ENCODE results near the gene EXD2.
A peak's percentile ranks its signal among the peaks of the same experiment; 100 is the strongest.

Gene EXD2, protein sequence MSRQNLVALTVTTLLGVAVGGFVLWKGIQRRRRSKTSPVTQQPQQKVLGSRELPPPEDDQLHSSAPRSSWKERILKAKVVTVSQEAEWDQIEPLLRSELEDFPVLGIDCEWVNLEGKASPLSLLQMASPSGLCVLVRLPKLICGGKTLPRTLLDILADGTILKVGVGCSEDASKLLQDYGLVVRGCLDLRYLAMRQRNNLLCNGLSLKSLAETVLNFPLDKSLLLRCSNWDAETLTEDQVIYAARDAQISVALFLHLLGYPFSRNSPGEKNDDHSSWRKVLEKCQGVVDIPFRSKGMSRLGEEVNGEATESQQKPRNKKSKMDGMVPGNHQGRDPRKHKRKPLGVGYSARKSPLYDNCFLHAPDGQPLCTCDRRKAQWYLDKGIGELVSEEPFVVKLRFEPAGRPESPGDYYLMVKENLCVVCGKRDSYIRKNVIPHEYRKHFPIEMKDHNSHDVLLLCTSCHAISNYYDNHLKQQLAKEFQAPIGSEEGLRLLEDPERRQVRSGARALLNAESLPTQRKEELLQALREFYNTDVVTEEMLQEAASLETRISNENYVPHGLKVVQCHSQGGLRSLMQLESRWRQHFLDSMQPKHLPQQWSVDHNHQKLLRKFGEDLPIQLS

DNA sequence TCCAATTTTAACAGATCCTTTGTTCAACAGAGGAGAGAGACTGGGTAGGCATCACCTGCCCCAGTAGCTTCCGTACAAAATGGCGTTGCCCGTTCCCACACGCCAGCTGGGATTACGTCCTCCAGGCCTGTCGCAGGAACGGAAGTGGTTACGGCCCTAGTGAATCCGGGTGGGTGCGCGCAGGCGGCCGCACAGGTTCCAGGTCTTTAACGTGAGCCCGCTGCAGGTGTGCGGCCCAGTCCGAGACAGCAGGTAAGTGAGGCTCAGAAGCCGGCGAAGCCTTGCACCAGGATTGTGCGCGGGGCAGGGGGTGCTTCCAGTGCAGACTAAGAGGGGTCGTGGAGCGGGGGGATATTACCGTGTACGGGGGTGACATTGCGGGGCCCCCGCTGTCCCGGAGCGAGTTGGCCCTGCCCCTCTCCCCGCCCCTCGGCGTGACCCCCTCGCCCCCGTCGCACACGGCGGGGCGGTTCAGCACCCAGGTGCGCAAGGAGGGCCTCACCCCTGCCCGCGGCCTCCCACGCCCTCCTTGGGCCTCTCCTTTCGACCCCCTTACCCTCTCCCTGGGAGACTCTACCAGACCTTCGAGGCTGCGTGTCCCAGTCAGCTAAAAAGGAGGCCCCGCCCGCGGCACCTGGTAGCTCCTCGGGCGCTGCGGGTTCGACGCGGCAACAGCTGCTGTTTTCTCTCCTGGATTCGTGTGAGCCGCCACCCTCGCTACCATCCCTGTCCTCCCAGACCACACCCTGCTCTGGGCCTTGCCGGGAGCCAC is at the start of gene EXD2:
Gene EXD2 (plus strand): TSS at position 159 of the 772 bp plus-strand sequence. CDS start 17,973 bp downstream, outside the sequence.
- peak within 1 kb of the TSS; percentile 68 for H3K9ac ChIP-seq (ENCODE audit: low read length)
- H3K36me3 ChIP-seq (ENCODE audit: control insufficient read depth, low read depth, low read length): no peaks in the 10 kb centered on the region
- H3K27ac ChIP-seq (ENCODE audit: low read length): peak within 1 kb of the TSS; percentile 22
- peak within 1 kb of the TSS; percentile 72 for H3K4me3 ChIP-seq (ENCODE audit: low read length)
- H3K9me3 ChIP-seq (ENCODE audit: control insufficient read depth, low read depth, low read length): no peaks in the 10 kb centered on the region
- peaks cover 8% of the 10 kb centered on the region for H3K4me1 ChIP-seq (ENCODE audit: control insufficient read depth, low read depth, low read length)
- no peaks in the 10 kb centered on the region for H3K27me3 ChIP-seq (ENCODE audit: control insufficient read depth, insufficient read depth, low read length)

DNA sequence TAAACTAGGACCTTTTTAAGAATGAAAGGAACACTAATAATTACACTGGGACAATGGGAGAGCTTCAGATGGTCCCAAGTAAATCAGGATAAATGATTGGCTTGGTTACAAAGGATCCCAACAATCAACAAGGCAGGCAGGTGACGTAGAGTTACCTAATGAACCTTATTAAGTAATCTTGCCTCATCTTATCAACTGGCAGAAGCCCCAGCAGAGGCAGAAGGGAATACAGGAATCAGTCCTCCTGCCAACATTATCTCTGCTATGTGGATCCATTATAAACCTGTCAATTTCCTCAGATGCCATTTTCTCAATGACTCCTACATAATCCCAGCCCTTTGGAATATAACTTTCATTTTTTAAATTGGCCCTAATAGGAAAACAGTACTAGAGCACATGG is 49.7 kb upstream of the EXD2 start:
- Histone ChIP-seq H3K27ac (ENCODE audit: low read length) (no peak overlapping the region), H3K36me3 (ENCODE audit: control insufficient read depth, low read depth, low read length) (no peaks in the 10 kb centered on the region), H3K27me3 (ENCODE audit: control insufficient read depth, insufficient read depth, low read length) (no peaks in the 10 kb centered on the region)

DNA sequence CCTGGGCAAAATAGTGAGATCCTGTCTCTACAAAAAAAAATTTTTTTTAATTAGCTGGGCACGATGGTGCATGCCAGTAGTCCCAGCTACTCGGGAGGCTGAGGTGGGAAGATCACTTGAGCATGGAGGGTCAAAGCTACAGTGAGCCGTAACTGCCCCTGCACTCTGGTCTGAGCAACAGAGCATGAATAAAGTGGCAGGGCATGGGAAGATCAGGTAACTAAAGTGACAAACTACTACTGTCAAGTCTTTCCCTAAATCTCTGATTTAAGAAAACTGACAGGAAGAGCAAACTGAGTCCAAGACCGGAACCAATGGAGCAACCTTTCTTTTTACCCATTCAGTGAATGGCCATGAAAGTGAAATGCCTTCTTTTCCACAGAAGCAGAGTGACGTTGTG is 49.2 kb upstream of the EXD2 start:
- Histone ChIP-seq H3K36me3 (ENCODE audit: control insufficient read depth, low read depth, low read length) (peaks cover 3% of the 10 kb centered on the region), H3K4me3 (ENCODE audit: low read length) (no peak overlapping the region)

More for the DNA sequence above, 49.7 kb upstream of the EXD2 start:
- Histone ChIP-seq H3K9me3 (ENCODE audit: control insufficient read depth, low read depth, low read length) (no peaks in the 10 kb centered on the region), H3K9ac (ENCODE audit: low read length) (no peak overlapping the region), H3K4me3 (ENCODE audit: low read length) (no peak overlapping the region), H3K4me1 (ENCODE audit: control insufficient read depth, low read depth, low read length) (peaks cover 13% of the 10 kb centered on the region)

DNA sequence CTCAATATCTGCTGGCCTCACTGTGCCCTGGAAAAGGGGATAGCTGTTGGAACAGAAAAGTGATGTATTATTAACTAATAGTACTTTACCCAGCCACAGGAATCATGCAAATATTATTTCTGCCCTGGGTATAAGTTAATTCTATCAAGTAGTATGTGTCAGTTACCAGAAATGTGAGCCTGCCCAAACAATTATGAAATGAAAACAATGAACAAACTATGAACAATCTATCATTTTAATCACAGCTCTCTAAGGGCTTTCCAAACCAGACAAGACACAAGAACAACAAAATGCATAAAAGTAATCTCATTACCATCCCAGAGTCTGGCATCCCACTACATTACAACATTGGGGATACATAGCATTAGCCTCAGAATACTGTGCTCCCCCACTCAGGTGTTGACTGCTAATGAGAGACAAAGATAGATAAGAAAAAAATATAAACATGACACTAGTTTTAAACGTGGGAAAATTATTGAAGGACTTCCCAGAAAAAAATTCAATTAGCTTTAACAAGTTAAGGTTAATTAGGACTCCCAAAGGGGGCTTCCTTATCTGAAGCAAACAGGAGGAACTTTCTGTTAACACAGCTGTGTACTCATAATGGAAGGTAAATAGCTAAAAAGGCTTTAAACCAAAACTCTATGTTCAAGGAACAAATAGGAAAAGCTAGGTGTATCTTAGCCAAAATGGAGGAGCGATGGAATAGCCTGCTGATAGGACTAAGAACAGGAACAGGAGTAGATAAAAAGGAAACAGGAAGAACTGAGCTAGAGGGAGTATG is 41.6 kb upstream of the EXD2 start:
- peaks cover 10% of the 10 kb centered on the region for H3K36me3 ChIP-seq (ENCODE audit: control insufficient read depth, low read depth, low read length)
- no peak overlapping the region for H3K27ac ChIP-seq (ENCODE audit: low read length)
- no peak overlapping the region for H3K4me3 ChIP-seq (ENCODE audit: low read length)
- H3K4me1 ChIP-seq (ENCODE audit: control insufficient read depth, low read depth, low read length): peaks cover 10% of the 10 kb centered on the region
- no peak overlapping the region for H3K9ac ChIP-seq (ENCODE audit: low read length)
- no peaks in the 10 kb centered on the region for H3K9me3 ChIP-seq (ENCODE audit: control insufficient read depth, low read depth, low read length)
- H3K27me3 ChIP-seq (ENCODE audit: control insufficient read depth, insufficient read depth, low read length): peaks cover 12% of the 10 kb centered on the region

More for the DNA sequence above, 49.2 kb upstream of the EXD2 start:
- Histone ChIP-seq H3K9ac (ENCODE audit: low read length) (no peak overlapping the region), H3K4me1 (ENCODE audit: control insufficient read depth, low read depth, low read length) (peaks cover 13% of the 10 kb centered on the region), H3K9me3 (ENCODE audit: control insufficient read depth, low read depth, low read length) (no peaks in the 10 kb centered on the region), H3K27me3 (ENCODE audit: control insufficient read depth, insufficient read depth, low read length) (no peaks in the 10 kb centered on the region), H3K27ac (ENCODE audit: low read length) (no peak overlapping the region)

DNA sequence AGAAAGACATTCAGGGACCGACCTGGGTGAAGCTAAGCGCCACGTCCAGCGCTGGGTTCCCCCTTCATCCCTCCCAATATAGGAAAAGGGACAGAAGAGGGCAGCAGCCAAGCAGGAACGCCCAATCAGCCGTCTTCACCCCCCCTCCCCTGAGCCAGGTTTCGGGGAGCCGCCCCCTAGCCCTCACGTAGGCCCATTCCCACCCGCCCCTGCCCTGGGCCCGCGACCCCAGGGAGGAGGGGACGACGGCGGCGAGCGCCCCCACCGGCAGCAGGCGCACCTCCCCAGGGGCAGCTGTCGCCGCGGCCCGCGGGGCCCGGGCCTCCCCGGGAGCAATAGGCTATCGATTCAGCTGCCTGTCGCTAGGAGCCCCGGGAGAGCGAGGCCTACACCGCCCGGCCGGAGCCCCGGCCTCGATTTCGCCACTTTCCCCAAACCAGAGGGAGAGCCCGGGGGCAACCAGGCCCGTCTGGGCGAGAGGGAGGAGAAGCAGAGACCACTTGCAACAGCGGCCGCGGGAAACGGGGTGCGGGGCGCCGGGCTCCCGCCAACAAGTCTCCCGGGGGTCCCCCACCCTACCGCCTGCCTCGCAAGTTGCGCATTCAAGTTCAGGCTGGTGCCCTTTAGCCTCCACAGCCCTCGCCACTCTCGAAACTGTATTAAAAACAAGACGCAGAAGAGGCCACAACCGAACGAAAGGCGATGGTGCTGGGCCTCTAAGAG is 39.7 kb upstream of the EXD2 start:
- Histone ChIP-seq H3K9ac (ENCODE audit: low read length) (peak overlapping the region; percentile 79), H3K4me3 (ENCODE audit: low read length) (peak overlapping the region; percentile 93), H3K36me3 (ENCODE audit: control insufficient read depth, low read depth, low read length) (peaks cover 10% of the 10 kb centered on the region), H3K9me3 (ENCODE audit: control insufficient read depth, low read depth, low read length) (no peaks in the 10 kb centered on the region), H3K4me1 (ENCODE audit: control insufficient read depth, low read depth, low read length) (peaks cover 15% of the 10 kb centered on the region), H3K27me3 (ENCODE audit: control insufficient read depth, insufficient read depth, low read length) (peaks cover 16% of the 10 kb centered on the region), H3K27ac (ENCODE audit: low read length) (no peak overlapping the region)

DNA sequence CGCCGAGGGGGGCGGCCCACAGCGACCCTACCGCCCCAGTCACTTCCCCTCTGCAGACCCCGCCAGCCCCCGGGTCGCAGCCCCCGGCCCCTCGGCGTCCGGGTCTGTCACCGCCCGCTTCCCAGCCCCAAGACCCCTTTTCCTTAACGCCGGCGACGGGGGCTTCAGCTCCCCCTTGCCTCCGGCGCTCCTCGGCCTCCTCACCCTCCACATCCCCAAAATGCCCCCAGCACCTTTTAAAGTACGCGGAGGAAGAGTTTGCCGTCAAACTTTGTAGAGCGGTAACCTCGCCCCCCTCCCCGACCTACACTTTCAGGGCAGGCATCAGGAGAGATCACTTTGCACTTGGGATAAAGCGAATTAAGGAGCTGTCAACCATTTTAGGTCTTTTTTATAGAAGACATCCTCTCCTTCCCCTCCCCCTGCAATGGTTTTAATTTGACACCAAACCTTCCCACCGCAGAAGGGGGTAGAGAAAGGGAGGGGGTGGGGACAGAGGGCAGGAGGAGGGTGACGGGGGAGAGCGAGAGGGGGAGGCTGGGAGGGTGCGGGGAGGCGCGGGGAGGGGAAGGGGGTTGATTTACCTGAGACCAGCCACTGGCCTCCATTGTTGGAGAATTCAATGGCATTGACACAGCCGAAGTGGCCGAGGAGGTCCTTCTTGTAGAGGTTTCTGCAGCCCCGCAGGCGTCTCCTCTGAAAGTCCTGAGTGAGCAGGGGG is 39.0 kb upstream of the EXD2 start:
- Histone ChIP-seq H3K27me3 (ENCODE audit: control insufficient read depth, insufficient read depth, low read length) (peaks cover 16% of the 10 kb centered on the region), H3K9me3 (ENCODE audit: control insufficient read depth, low read depth, low read length) (no peaks in the 10 kb centered on the region), H3K4me1 (ENCODE audit: control insufficient read depth, low read depth, low read length) (peaks cover 15% of the 10 kb centered on the region), H3K36me3 (ENCODE audit: control insufficient read depth, low read depth, low read length) (peaks cover 4% of the 10 kb centered on the region), H3K9ac (ENCODE audit: low read length) (peak overlapping the region; percentile 79), H3K27ac (ENCODE audit: low read length) (no peak overlapping the region), H3K4me3 (ENCODE audit: low read length) (peak overlapping the region; percentile 93)

DNA sequence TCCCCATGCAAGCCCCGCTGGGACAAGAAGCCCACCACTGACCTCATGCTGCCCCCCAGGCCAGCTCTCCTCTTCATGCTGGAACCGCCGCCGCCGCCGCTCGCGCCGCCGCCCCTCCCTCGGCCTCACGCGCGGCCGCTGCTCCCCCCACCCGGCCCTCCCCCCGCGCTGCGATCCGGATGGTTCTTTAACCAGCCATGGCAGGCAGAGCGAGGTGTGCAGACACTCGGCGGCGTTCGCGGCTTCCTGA is 38.5 kb upstream of the EXD2 start, which contains the start of gene DCAF5:
Gene DCAF5 (minus strand): TSS at position 218 of the 250 bp plus-strand sequence. CDS start 141 bp downstream, at position 77.
- H3K9me3 ChIP-seq (ENCODE audit: control insufficient read depth, low read depth, low read length): no peaks in the 10 kb centered on the region
- H3K27ac ChIP-seq (ENCODE audit: low read length): no peak within 1 kb of the TSS
- peaks cover 16% of the 10 kb centered on the region for H3K27me3 ChIP-seq (ENCODE audit: control insufficient read depth, insufficient read depth, low read length)

DNA sequence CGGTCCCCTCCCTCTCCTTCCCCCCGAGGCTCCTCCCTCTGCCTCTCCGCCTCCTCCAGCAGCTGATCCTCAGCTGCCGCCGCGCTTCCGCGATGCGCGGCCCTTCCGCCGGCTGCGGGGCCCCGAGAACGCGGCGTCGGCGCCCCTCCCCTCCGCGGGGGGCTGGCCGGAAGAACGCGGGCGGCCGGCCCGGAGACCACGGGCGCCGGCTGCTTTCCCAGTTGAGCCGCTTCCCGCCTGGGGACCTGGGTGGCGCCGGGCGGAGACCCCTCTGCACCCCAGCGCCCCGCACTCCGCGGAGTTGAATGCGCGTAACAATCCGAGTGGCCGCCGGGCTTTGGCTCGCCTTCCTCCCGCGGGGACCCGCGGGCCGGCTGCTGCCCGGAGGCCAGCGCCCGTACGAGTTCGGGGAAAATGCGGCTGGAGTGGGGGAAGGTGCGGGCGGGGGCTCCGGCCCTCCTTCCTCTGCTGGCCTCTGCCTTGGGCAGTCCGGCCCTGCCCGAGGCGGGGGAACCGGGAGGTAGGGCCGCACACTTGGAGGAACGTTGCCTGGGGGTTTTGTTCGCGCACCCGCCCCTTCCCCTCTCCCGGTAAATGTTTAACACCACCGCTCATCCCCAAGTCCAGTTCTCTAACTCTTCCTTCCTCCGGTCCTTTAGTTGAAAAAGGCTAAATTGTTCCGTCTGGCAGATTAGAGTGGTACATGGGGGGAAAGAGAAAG is 38.0 kb upstream of the EXD2 start:
- peak overlapping the region; percentile 93 for H3K4me3 ChIP-seq (ENCODE audit: low read length)
- H3K9ac ChIP-seq (ENCODE audit: low read length): peak overlapping the region; percentile 46
- peaks cover 15% of the 10 kb centered on the region for H3K4me1 ChIP-seq (ENCODE audit: control insufficient read depth, low read depth, low read length)
- H3K27ac ChIP-seq (ENCODE audit: low read length): no peak overlapping the region
- no peaks in the 10 kb centered on the region for H3K9me3 ChIP-seq (ENCODE audit: control insufficient read depth, low read depth, low read length)
- H3K36me3 ChIP-seq (ENCODE audit: control insufficient read depth, low read depth, low read length): peaks cover 3% of the 10 kb centered on the region
- peaks cover 16% of the 10 kb centered on the region for H3K27me3 ChIP-seq (ENCODE audit: control insufficient read depth, insufficient read depth, low read length)

More for the DNA sequence above, 38.5 kb upstream of the EXD2 start, which contains the start of gene DCAF5:
- peaks cover 3% of the 10 kb centered on the region for H3K36me3 ChIP-seq (ENCODE audit: control insufficient read depth, low read depth, low read length)
- H3K4me3 ChIP-seq (ENCODE audit: low read length): peak within 1 kb of the TSS; percentile 93
- H3K9ac ChIP-seq (ENCODE audit: low read length): peak within 1 kb of the TSS; percentile 79
- peaks cover 15% of the 10 kb centered on the region for H3K4me1 ChIP-seq (ENCODE audit: control insufficient read depth, low read depth, low read length)

DNA sequence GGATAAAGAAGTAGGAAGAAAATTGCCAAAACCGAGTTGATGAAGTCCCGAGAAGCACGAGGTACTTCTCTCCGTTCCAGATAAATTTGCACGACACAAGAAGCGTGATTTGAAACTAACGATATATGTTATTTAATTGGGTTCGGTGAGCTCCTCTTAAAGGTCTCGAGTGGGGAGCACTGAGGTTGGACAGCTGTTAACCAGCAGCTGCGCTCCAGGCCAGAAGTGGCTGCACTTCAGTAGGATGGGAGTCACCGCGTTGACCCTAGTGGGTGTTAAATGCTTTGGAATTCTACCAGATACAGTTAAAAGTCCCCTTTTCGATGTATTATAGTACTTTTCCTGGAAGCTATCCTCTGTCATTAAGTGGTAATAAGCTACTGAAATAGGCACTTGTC is 37.4 kb upstream of the EXD2 start:
- peak overlapping the region; percentile 46 for H3K9ac ChIP-seq (ENCODE audit: low read length)
- H3K27me3 ChIP-seq (ENCODE audit: control insufficient read depth, insufficient read depth, low read length): peaks cover 16% of the 10 kb centered on the region
- H3K9me3 ChIP-seq (ENCODE audit: control insufficient read depth, low read depth, low read length): no peaks in the 10 kb centered on the region
- H3K27ac ChIP-seq (ENCODE audit: low read length): no peak overlapping the region
- peaks cover 3% of the 10 kb centered on the region for H3K36me3 ChIP-seq (ENCODE audit: control insufficient read depth, low read depth, low read length)
- peak overlapping the region; percentile 93 for H3K4me3 ChIP-seq (ENCODE audit: low read length)
- peaks cover 15% of the 10 kb centered on the region for H3K4me1 ChIP-seq (ENCODE audit: control insufficient read depth, low read depth, low read length)

DNA sequence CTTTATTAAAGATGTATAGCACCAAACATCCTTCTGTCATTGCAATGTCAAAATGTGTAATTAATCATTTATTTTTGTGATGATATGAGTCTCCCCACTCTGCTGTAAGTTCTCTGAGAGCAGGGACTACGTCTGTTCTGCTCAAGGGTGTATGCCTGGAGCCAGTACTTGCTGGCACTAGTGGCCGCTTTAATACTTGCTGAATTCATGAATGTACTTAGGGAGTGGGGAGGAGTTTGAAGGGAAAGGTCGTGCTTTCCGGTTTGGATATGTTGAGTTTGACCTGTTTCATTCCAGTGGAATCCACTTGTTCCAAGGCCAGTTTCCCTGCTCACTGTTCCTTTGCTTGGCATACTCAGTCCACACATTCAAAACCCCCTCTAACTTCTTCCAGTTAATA is 36.5 kb upstream of the EXD2 start:
- Histone ChIP-seq H3K27me3 (ENCODE audit: control insufficient read depth, insufficient read depth, low read length) (peaks cover 16% of the 10 kb centered on the region), H3K4me1 (ENCODE audit: control insufficient read depth, low read depth, low read length) (peaks cover 15% of the 10 kb centered on the region), H3K36me3 (ENCODE audit: control insufficient read depth, low read depth, low read length) (no peaks in the 10 kb centered on the region), H3K27ac (ENCODE audit: low read length) (no peak overlapping the region), H3K4me3 (ENCODE audit: low read length) (no peak overlapping the region), H3K9ac (ENCODE audit: low read length) (no peak overlapping the region), H3K9me3 (ENCODE audit: control insufficient read depth, low read depth, low read length) (no peaks in the 10 kb centered on the region)
